Activated CD8-positive, alpha-beta memory T cell treated with anti-CD3 and anti-CD28 coated beads for 1 hour (primary cell): Measurements from ENCODE around the gene LRP11.
"Not testable (repeated sequence)": the region's sequence is repeated elsewhere in the genome, so short reads cannot be mapped to it uniquely, and the experiment has no call there.

Experiments used
- DNase-seq, 2 donors: peaks; one replicate each; pipeline ENCODE4 v3.0.0-alpha.2; 2020; ENCODE audit warnings: low read depth in 1 of 2; ENCODE audit errors: extremely low read depth in 1 of 2

Gene LRP11

DNA sequence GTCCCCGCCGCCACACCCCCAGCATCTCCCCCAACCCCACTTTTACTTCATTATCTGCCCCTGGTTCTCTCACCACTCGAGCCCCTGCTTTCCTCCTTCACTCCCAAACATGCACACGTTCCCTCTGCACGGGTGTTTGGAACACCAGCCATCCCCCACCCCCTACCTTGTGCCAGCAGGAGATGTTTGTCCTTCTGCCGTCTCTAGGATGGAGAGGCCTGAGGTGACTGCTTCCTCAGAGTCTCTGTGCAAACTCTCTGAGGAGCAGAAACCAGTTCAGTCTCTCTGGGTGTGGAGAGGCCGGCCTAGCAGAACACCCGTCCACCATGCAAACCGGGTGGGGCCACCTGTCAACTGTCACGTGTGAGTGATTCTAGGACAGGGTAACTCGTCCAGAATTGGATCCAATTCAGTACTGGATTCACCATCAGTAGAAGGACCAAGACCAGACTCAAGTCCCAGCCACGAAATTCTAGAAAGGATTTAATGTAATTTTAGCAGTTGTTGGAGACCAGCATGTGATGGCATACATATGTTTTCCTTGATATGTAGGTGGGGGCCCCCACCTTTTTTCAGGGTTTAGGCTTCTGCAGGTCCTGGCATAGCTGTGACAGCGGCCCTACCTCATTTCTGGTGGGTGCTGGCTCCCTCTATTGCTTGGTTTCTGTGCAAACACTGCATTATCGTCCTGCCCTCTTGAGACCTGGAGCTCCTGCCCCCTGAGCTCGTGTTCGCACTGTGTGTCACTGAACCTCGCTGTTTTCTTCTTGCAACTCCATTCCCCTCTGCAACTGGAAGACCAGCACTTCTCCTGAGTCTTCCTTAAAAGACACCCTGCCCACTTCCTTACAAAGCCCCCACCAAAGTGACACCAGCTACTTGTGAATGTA lies 33.9 kb upstream of the LRP11 start, which contains the start of gene RAET1E:
RAET1E (minus strand) TSS at position 259 of the 890 bp plus-strand sequence. CDS start 7,212 bp downstream, outside the sequence.
- DNase-seq = no peak

DNA sequence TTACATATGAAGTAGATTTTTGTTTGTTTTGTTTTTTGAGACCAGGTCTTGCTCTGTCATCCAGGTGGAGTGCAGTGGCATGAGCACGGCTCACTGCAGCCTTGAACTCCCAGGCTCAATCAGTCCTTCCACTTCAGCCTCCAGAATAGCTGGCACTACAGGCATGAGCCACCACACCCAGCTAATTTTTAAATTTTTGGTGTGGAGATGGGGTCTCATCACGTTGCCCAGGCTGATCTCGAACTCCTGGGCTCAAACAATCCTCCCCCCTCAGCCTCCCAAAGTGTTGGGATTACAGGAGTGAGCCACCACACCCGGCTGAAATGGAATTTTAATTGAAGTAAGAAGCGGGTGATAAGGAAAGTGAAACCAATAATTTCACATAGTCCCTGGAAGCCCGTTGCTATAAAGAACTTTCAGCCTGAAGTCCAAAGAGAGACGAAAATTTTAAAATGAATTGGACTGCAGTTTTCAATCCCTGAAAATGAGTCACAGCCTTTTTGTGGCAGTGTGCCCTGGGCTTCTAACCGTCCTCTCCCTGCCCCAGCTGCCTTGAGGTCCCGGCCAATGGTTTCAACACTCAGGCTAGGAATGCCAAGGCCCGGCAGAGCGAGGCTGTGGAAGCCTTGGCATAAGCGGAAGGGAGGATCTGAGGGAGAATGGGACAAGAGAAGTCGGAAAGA lies 33.0 kb upstream of the LRP11 start:
- no peak for DNase-seq

DNA sequence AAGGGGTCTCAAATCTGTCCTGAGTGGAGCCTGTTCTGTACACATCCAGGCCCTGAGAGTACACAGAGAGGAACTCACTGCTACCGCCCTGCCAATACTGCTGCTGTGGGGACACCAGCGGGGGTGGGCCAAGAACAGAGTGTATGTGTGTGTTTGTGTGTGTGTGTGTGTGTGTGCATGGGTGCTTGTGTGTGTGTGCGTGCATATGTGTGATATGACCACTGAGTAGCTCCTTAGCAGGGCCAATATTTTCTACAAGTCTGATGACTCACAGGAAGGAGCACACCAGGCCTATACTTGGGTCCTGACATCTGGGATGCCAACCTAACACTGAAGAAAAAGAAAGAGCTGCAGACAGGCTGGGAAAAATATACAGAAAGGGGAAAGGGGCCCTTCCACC lies 32.3 kb upstream of the LRP11 start:
- DNase-seq = no peak

DNA sequence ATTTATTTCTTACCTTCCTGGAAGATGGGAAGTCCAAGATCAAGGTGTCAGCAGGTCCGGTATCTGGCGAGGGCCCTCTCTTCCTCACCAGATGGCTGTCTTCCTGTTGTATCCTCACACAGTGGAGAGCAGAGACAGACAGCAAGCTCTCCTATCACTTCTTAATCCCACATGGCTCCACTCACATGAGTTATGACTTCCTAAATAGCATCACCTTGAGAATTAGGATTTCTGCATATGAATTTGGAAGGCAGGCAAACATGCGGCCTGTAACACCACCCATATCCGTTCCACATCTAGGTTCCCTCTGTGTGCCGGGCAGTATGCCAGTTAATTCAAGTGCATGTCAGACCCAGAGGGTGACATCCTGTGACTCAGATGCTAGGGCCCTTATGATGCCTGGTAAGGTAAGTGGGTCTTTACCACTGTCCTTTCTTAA lies 31.7 kb upstream of the LRP11 start:
- no peak for DNase-seq

DNA sequence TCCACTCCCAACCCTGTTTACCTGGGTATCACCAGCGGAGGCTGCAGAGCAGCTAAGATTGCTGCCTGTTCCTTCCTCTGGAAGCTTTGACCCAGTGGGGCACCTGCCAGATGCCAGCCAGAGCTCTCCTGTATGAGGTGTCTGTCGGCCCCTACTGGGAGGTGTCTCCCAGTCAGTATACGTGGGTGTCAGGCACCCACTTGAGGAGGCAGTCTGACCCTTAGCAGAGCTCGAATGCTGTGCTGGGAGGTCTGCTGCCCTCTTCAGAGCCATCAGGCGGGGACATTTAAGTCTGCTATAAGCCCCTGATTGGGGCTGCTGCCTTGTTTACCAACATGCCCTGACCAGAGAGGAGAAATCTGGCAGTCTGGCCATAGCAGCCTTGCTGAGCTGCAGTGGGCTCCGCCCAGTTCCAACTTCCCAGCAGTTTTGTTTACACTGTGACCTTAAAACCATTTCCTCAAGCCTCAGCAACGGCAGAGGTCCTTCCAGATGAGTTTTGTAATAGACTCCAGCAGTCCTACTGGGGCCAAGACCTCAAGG lies 31.0 kb upstream of the LRP11 start:
- no peak for DNase-seq

DNA sequence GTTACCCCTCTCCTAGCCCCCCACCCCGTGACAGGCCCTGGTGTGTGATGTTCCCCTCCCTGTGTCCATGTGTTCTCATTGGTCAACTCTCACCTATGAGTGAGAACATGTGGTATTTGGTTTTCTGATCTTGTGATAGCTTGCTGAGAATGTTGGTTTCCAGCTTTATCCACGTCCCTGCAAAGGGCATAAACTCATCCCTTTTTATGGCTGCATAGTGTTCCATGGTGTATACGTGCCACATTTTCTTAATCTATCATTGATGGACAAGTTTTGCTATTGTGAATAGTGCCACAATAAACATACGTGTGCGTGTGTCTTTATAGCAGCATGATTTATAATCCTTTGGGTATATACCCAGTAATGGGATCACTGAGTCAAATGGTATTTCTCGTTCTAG lies 27.7 kb upstream of the LRP11 start:
- not testable (repeated sequence) for DNase-seq

DNA sequence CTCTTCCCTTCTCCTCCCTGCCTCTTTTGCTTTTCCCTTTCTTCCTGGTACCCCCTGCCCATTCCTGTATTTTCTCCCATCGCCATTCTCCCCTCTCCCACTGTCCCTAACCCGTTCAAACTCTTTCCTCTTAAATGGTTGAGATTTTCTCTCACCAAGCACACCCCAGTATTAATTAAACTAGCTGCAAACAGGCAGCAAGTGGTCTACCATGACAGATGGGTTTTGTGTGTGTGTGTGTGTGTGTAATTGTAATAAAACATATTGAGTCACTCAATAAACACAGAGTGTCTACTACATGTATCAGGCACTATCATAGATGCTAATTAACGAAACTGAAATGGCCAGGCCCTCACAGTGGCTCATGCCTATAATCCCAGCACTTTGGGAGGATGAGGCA lies 27.1 kb upstream of the LRP11 start:
- DNase-seq = no peak

DNA sequence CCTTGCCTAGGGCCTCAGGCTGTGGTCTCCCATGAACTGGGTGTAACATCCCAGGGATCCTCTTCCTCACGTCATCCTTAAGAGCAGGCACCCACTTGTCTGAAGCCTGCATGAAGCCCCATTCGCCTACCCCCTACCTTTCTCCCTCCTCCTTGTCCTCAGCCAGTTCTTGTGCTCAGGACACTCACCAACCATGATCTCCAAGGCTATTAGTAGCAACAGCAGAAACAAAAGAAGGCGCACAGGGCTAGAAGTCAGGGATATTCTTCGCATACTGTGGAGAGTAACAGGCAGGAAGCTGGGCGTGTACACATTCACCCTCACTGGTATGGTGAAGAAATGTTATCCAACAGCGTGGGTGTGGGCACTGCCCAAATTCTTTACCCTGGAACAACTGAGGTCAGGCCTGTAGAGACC lies 26.5 kb upstream of the LRP11 start:
- no peak for DNase-seq

DNA sequence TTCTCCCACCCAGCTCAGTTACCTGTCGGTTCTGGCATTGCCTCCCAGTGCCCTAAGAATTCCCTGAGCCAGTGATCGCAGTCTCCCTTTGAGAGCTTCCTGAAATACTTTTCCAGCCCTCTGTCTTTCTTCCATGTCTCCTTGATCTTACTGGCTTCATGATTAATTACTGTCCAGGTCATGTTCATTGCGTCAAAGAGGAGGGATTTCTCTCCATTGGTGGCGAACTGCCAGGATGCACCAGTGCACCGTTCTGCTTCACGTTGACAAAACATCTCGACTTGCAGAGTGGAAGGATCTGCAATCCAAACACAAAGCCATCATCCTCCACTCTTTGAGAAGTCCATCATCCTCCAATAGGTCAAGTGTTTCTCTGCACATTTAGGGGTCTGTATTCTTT lies 25.2 kb upstream of the LRP11 start:
- DNase-seq = no peak

DNA sequence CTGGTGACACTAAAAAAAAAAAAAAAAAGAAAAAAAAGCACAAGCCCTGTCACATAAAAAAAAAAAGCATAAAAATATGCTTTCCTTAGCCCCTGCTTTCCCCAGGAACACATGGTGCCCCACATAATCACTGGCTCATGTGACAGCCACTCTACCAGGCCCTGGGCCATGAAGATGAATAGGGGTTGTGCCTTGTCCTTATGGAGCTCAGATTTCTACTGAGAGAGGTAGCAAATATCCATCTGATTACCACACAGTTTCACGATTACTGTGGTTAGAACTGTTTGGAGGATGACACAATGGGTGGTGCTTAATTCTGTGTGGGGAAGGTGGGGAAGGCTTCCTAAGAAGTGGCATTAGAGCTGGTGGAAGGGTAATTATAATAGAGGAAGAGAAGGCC lies 24.5 kb upstream of the LRP11 start:
- DNase-seq = no peak

DNA sequence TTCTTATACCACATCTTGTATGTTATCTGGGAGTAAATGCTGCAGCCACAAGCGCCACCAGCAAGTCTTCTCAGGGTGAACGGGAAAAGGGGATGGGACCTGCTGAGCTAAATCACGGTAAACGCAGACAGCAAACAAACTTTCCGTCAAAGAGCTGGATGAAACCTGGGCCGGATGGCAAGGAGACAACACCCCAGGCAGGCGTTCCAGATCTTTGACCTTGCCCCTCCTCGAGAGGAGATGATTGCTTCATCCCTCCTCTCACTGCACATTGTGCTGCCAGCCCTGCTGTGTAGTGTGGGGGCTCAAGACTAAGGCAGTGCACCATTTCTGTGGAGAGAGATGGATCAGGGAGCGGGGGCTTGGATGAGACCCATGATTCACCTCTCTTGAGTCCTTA lies 23.9 kb upstream of the LRP11 start:
- DNase-seq = no peak

DNA sequence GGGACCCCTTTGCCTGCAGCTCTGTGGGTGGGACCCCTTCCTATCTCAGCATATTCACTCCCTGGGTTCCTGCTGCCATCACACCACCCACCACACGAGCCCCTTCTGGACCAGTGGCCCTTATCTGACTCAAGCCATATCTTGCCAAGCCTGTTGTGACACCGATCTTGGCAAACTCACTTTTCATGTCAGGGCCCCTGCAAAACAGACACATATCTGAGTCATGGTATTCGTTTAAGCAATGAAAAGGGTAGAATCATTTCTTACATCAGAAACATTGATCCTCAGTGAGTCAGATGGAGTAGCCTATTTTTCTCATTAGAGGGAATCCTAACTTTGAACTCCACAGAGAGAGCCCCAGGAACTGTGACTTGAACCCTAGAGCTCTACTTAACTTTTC lies 23.2 kb upstream of the LRP11 start:
- no peak for DNase-seq

DNA sequence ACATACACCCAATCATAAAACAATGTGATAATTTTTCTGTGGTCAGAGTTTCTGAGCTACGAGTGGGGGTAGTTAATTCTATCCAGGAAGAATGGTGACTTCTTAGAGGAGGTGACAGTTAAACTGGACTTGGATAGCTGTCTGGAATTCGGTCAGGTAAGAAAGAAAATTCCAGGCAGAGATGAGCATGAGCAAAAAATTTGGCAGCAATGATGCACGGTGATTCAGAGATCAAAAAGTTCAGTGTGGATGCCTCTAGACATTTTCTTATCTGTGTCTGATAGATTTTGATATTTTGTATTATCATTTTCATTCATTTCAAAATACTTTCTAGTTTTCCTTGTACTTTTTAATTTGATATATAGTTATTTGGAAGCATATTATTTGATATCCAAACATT lies 21.7 kb upstream of the LRP11 start:
- DNase-seq = no peak

DNA sequence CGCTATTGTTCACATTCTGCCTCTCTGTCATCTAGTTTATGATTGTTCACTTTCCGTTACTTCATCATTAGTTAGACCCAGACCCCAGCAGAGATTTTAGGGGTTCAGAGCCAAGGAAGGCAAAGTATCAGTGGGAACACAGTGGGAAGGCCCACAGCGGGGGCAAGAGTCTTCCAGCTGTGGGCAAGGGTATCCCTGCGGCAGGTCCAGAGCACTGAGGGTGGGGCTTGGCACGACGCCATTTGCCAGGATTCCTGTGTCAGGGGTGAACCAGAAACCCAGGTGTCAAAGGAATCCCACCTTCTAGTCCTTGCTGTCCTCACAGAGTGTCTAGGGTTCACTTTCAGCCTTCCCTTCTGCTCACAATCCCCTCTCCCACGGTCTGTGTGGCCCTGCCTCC lies 20.5 kb upstream of the LRP11 start:
- DNase-seq = no peak

DNA sequence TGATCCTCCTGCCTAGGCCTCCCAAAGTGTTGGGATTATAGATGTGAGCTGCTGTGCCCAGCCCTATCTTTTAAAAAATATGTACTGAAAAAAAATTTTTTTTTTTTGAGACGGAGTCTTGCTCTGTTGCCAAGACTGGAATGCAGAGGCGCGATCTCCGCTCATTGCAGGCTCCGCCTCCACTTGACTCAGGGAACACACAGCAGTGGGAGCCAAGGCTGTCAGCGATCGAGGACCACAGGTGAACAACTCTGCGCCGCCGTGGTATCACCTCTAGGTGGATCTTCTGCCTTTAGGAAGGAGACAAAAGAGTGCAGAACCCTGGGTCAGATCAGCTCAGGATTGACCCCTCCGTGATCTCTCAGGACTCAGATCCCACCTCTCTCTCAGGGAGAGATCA lies 20.1 kb upstream of the LRP11 start:
- no peak for DNase-seq

DNA sequence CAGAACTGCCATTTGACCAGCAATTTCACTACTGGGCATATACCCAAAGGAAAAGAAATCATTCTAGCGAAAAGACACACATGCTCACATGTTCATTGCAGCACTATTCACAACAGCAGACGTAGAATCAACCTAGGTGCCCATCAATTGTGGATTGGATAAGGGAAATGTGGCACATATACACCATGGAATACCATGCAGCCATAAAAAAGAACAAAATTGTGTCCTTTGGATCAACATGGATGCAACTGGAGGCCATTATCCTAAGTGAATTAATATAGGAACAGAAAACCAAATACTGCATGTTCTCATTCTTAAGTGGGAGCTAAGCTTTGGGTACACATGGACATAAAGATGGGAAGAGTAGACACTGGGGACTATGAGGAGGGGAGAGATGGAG lies 17.7 kb upstream of the LRP11 start:
- DNase-seq = no peak

DNA sequence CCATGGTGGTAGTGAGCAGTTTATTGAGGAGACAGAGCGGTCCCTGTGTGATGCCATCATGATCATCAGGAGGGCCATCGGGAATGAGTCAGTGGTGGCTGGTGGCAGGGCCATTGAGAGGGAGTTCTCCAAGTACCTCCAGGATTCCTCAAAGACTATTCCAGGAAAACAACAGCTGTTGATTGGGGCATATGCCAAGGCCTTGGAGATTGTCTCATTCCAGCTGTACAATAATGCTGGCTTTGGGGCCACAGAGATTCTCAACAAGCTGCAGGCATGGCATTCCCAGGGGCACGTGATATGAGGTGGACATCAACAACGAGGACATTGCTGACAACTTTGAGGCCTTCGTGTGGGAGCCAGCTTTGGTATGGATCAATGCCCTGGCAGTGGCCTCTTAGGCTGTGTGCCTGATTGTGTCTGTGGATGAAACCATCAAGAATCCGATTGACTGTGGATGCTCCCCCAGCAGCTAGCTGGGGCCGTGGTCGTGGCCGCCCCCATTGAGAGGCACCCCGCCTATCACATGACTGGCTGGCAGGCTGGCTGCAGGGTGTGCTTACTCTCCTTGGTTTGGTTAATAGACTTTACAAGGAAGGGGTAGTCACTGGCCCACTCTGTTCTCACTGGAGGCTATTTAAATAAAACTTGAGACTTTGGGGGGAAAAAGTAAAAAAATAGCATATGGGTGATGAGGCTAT lies 17.1 kb upstream of the LRP11 start:
- no peak for DNase-seq

DNA sequence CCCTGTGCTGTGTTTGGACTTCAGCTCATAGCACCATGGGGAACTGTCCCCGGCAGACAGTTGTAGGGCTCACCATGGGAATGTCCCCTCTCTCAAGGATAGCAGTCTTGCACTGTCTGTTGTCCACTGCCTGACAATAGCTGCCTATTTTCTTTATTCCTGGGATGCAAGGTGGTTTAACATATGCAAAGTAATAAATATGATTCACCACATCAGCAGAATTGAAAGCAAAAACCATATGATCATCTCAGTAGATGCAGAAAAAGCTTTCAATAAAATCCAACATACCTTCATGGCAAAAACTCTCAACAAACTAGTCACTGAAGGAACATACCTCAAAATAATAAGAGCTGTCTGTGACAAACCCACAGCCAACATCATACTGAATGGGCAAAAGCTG lies 13.5 kb upstream of the LRP11 start:
- DNase-seq = no peak

DNA sequence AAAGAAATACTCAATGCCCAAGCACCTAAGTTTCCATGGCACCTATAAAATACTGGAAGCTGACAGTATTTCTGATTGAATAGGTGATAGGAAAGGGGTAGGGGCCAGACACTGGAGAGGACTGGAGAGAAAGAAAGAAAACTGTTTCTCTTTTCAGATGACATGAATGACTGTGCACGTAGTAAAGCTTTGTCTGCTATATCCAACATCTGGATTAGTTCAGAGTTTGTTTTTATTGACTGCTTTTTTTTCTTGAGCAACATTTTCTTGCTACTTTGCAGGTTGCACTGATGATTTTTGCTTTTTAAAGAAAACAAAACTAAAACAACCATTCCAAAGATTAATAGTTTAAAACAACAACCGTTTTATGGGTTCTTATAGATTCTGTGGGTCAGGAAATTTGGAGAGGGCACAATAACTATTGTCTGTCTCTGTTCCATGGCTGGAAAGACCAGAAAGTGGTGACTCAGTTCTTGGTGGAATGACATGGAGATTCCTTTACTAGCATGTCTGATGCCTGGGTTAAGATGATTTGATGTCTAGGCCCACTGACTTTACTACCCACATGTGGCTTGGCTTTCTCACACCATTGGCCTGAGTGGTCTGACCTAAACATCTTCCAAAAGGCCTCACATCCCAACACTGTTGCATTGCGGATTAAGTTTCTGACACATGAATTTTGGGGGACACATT lies 12.2 kb upstream of the LRP11 start:
- no peak for DNase-seq

DNA sequence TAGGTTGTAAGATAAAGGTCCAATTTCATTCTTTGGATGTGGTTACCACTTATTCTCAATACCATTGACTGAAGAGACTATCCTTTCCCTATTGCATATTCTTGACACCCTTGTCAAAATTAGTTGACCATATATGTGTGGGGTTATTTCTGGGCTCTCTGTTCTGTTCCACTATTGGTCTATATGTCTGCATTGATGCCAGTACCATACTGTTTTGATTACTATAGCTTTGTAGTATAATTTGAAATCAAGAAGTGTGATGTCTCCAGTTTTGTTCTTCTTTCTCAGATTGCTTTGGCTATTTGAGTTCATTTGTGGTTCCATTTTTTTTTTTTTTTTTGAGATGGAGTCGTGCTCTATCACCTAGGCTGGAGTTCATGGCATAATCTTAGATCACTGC lies 8.1 kb upstream of the LRP11 start:
- no peak for DNase-seq

DNA sequence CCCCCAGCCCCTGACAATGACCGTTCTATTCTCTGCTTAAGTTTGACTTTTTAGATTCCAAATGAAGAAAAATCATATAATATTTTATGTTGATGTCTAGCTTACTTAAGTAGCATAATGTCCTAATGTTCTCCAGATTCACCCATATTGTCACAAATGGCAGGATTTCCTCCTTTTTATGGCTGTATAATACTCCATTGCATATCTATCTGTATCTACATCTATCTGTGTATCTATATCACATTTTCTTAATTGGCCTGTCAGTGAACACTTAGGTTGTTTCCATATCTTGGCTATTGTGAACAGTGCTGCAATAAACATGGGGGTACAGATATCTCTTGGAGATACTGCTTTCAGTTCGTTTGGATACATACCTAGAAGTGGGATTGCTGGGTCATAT lies 7.0 kb upstream of the LRP11 start:
- DNase-seq = no peak
